Measurements from ENCODE around the gene DDX47.
A peak's percentile ranks its signal among the peaks of the same experiment; 100 is the strongest.

Gene DDX47

DNA sequence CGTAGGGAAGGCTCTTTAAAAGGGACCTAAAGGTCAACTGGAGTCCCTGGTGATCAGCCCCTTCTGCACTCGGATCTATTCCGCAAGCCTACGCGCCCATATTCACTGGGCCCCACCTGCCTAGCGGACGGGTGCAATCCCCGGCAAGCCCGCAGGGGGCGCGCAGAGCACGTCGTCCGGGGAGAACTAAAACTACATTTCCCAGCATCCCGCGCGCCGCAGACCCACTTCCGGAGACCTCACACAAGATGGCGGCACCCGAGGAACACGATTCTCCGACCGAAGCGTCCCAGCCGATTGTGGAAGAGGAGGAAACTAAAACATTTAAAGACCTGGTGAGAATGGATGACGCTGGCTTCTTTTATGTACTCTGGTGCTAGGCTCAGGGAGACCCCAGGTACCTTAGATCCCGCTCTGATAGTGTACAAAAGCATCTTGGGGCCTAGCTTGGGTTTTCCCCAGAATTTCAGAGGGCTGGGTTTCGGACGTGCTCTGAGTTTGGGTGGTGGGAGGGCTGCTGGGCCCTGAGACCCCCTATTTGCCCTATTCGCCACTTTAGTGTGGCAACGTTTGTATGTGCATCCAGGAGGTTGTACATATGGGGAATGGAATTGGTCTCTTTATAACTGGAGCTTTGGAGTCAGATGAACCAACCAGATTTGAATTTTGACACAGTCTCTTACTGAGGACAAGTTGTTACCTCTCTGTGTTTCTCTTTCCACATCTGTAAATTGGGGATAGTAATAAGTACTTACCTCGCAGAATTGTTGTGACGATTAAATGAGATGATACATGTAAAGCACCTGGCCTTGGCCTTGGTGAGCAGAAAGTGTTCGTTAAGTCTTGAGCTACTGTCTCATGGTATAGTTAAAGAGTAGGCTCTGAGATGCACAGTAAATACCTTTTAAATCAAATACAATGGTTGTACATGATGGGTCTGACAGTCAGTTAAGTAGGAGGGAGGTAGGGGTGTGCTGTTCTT is at the start of gene DDX47:
Gene DDX47 (plus strand): TSS at position 227 of the 982 bp plus-strand sequence. CDS start 22 bp downstream, at position 249.
- TF ChIP-seq, protein P1, sequence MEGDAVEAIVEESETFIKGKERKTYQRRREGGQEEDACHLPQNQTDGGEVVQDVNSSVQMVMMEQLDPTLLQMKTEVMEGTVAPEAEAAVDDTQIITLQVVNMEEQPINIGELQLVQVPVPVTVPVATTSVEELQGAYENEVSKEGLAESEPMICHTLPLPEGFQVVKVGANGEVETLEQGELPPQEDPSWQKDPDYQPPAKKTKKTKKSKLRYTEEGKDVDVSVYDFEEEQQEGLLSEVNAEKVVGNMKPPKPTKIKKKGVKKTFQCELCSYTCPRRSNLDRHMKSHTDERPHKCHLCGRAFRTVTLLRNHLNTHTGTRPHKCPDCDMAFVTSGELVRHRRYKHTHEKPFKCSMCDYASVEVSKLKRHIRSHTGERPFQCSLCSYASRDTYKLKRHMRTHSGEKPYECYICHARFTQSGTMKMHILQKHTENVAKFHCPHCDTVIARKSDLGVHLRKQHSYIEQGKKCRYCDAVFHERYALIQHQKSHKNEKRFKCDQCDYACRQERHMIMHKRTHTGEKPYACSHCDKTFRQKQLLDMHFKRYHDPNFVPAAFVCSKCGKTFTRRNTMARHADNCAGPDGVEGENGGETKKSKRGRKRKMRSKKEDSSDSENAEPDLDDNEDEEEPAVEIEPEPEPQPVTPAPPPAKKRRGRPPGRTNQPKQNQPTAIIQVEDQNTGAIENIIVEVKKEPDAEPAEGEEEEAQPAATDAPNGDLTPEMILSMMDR (conservative IDR thresholded peaks at IDR 0.05), result peak; percentile 98
- H3K27ac ChIP-seq, result peak within 1 kb of the TSS; percentile 73

DNA sequence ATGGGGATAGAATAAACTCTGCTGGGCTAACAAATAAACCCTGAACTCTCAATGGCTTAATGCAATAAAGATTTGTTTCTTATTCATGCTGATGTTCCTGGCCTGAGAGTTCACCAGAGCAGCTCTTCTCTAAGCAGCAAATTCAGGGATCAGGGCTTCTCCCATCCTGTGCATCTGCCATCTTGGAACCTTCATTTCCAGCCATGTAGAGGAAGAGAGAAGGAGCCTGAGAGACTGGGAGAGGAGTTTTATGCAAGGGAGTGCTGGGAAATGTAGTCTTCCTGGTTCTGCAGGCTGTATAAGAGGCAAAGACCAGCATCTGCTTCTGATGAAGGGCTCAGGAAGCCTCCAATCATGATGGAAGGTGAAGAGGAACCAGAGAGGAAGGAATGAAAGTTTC is 48.3 kb upstream of the DDX47 start:
- H3K27ac ChIP-seq, result no peak overlapping the region
- TF ChIP-seq, protein P1 (conservative IDR thresholded peaks at IDR 0.05), result no peak

DNA sequence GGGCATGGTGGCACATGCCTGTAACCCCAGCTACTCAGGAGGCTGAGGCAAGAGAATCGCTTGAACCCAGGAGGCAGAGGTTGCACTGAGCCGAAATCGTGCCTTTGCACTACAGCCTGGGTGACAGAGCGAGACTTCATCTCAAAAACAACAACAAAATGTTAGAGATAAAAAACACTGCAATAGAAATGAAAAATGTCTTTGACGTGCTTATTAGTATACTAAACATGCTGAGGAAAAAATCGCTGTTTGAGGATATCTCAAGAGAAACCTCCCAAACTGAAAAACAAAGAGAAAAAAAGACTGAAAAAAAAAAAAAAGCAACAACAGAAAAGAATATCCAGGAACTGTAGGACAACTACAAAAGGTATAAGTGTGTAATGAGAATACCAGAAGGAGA is 42.9 kb upstream of the DDX47 start:
- TF ChIP-seq, protein P1 (conservative IDR thresholded peaks at IDR 0.05), result no peak

DNA sequence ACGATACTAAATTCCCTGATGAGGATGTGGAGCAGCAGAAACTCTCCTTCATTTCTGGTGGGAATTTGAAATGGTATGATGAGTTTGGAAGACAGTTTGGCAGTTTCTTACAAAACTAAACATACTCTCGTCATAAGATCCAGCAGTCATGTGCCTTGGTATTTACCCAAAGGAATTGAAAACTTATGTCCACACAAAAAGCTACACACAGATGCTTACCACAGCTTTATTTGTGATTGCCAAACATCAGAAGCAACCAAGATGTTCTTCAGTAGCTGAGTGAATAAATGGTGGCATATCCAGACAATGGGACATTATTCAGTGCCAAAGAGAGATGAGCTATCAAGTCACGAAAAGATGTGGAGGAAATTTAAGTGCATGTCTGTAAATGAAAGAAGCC is 38.4 kb upstream of the DDX47 start:
- TF ChIP-seq, protein P1 (conservative IDR thresholded peaks at IDR 0.05), result no peak
- no peak overlapping the region for H3K27ac ChIP-seq

More for the DNA sequence above, 42.9 kb upstream of the DDX47 start:
- no peak overlapping the region for H3K27ac ChIP-seq

DNA sequence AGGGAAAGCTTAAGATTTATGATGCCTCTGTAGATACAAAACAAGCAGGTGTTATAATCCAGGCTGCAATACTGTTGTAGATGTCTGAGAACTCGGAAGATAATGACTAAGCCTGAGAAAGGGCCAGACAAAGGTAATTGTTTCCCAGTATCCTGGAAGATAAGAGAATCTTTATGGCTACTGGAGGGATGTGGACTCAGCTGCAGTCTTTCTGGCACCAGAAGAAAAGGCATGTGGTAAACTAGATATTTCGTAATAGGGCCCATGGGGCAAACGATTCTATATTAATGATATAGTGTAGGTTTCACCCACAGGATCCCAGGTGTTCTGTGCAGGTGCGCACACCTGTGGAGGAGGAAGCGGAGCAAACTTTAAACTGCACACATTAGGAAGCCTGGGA is 36.9 kb upstream of the DDX47 start:
- TF ChIP-seq, protein P1 (conservative IDR thresholded peaks at IDR 0.05), result no peak
- no peak overlapping the region for H3K27ac ChIP-seq

DNA sequence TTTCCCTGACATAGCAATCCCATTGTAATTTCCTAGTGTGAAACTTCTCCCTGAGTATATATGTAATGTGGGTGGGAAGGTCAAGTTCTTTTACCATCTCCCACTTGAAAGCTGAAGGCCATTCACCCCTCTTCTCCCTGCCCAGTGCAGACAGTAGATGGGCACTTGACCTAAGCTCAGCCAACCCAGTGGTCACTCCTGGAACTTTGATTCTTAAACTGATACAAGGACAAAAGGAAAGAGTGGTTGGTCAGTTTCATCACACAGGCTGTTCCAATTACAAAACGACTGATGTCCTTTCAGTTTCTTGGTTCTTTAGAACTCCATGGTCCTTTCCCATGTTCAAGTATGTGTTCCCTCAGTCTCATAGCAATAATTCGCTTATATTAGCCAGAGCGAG is 36.1 kb upstream of the DDX47 start:
- TF ChIP-seq, protein P1 (conservative IDR thresholded peaks at IDR 0.05), result no peak
- H3K27ac ChIP-seq, result no peak overlapping the region

DNA sequence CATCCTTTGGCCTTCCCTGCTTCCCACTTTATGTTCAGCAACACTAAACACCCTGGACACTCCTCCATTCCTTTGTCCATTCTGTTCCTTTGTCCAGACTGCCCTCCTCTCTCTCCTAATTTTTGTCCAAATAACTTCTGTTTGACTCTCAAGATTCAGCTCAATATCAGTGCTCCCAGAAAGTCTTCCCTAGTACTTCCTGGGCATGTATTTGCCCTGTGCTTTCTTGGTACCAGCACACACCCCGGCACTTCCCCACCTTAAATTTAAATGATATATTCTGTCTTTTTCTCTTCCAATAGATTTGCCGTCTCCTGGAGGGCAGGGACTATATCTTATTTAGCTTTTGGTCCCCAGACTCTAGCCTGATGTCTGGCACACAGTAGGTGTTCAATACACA is 34.1 kb upstream of the DDX47 start:
- TF ChIP-seq, protein P1 (conservative IDR thresholded peaks at IDR 0.05), result no peak
- no peak overlapping the region for H3K27ac ChIP-seq
